Mononuclear cell (primary cell): Measurements from ENCODE around the gene GPX2. TPM values are rescaled to one million over a fixed set of nuclear protein-coding genes. Genes with fewer than 3 reads are reported as not detected.

Experiments
- H3K27me3 ChIP-seq: 2 replicates; pipeline ENCODE4 v1.6.0; 2011; ENCODE audit warnings: low read length, control low read depth; ENCODE audit not compliant: insufficient read depth
- H3K4me1 ChIP-seq: 2 replicates; pipeline ENCODE4 v1.5.1; 2011; ENCODE audit warnings: mild to moderate bottlenecking, low read length, control low read depth; ENCODE audit not compliant: insufficient read depth
- H3K4me3 ChIP-seq: 2 replicates; pipeline ENCODE4 v1.5.1; 2011; ENCODE audit warnings: mild to moderate bottlenecking, low read length, moderate library complexity
- H3K9me3 ChIP-seq: 2 replicates; pipeline ENCODE4 v1.5.1; 2011; ENCODE audit warnings: low read depth, mild to moderate bottlenecking, control low read depth, low read length
- total RNA-seq: library from RNA; depleted of rRNA; stranded (reverse); fragments of >200 nt; gene quantifications from one replicate; pipeline ENCODE4 v1.2.3, GENCODE V29; 2012

GPX2 gene
- total RNA-seq, 1 donor: not detected

DNA sequence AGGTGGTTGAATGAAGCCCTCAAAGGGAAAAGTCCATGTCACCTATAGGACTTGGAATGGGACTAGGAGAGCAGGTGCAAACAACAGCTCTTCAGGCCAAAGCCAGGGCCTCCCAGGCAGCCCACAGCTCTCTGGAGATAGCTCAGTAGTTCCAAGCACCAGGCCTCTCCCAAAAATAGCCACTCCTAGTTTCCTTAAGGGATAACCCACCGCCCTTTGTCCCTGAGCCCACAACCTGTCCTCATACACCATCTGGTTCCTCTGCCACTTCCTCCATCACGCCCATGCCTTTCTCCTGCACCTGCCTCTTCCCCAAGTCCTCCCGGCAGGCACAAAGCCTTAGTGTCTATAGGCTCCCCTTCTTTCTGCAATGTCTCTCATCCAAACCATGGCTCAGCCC lies 27.5 kb upstream of the GPX2 start:
- no peak overlapping the region for H3K4me3 ChIP-seq
- peaks cover 14% of the 10 kb centered on the region for H3K4me1 ChIP-seq
- H3K27me3 ChIP-seq: peaks cover 23% of the 10 kb centered on the region
- H3K9me3 ChIP-seq: no peaks in the 10 kb centered on the region

DNA sequence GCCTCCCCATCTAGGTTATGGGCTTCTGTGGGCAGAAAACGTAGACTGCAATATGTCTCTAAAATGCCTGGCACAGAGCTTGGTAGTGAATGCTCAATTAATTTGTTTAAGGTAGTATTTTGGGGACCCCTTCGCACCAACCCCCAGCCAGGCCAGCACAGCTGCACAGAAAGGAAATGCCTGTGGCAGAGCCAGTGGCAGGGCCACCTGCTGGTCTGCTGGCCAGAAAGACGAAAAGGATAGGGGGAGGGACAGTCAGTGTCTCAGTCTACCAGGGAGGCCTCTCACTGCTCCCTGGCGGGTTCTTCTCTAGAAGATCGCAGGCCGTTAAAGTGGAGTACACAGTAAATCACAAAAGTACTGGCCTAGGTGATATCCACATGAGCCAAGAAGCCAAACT lies 26.1 kb upstream of the GPX2 start:
- Histone ChIP-seq H3K4me1 (peaks cover 14% of the 10 kb centered on the region), H3K4me3 (no peak overlapping the region), H3K9me3 (no peaks in the 10 kb centered on the region), H3K27me3 (peaks cover 23% of the 10 kb centered on the region)

DNA sequence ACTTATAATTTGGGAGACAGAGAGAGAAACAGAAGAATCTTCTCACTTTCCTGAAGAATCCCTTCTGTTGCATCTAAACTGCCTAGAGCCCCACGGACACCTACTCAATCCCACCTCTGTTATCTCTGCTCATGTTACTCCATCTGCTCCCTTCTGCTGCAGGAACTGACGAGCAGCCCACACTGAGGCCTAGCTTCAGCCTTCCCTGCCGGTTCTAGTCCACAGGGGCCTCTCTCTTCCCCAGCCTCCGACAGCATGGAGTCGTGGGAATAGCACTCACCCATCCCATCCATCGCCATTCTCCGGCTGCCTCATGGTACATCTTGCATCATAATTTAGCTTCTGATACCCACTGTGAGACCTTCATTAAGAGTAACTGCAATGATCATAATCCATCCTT lies 25.6 kb upstream of the GPX2 start:
- peaks cover 23% of the 10 kb centered on the region for H3K27me3 ChIP-seq
- H3K4me3 ChIP-seq: no peak overlapping the region
- H3K9me3 ChIP-seq: no peaks in the 10 kb centered on the region
- peaks cover 14% of the 10 kb centered on the region for H3K4me1 ChIP-seq

DNA sequence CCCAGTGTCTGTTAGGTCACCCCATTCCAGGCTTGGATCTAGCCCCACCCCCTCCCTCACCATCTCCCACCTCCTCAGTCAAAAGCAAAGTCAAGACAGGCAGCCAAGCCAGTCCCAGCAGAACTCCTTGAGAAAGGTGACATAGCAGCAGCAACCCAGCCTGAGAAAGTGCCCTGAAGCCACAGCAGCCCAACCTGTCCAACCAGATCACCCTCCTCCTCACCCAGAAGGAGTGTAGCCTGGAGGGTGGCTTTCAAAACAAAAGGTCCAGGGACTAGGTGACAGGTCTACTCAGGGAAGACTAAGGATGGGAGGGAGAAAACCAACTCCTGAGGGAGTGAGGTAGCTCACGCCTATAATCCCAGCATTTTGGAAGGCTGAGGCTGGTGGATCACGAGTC lies 24.4 kb upstream of the GPX2 start:
- H3K27me3 ChIP-seq: peaks cover 15% of the 10 kb centered on the region
- no peak overlapping the region for H3K4me3 ChIP-seq

DNA sequence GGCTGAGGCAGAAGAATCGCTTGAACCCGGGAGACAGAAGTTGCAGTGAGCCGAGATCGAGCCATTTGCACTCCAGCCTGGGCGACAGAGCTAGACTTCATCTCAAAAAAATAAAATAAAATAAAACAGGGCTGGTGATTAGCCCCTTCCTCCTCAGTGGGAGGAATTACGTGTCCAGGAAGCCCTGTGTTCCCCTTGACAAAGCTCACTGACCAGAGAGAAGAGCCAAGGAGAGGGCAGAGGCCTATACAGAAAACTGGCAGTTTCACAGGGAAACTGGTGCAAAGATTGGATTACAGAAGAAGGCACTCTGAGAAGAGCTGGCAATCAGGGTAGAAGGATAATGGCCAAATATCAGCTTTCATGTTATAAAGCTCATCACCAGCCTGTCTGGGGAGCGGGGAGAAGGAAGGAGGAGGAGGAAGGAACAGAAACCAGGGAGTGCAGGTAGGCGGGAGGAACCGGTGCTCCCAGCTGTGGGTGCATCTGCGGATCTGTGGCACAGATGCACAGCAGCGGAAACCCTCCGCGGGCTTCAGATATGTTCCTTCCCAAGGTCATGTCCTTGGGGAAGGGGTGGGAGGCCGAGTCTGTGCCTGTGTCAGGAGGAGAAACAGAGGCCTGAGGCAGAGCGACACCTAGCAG lies 22.9 kb upstream of the GPX2 start:
- H3K9me3 ChIP-seq: no peaks in the 10 kb centered on the region
- peaks cover 4% of the 10 kb centered on the region for H3K27me3 ChIP-seq
- H3K4me1 ChIP-seq: no peaks in the 10 kb centered on the region
- no peak overlapping the region for H3K4me3 ChIP-seq

More for the DNA sequence above, 24.4 kb upstream of the GPX2 start:
- Histone ChIP-seq H3K4me1 (peaks cover 8% of the 10 kb centered on the region), H3K9me3 (no peaks in the 10 kb centered on the region)

DNA sequence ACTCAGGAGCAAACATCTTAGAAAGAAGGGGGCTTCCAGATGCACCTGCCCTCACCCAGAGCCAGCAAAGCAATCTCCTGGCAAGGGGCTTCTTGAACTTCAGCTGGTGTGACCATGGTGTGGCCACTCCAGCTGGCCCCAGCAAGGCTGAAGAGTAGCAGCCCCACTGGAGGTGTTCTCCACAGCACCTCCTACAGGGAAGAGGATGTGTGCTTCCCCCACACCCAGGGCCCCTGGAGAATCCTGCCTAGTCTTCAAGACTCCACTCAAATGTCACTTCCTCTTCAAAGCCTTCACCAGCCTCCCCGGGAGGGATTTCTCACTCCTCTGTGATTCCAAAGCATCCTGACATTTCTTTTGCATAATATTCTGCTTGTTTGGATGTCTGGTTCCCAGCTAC lies 21.1 kb upstream of the GPX2 start:
- Histone ChIP-seq H3K9me3 (no peaks in the 10 kb centered on the region), H3K27me3 (no peaks in the 10 kb centered on the region), H3K4me1 (no peaks in the 10 kb centered on the region), H3K4me3 (no peak overlapping the region)

DNA sequence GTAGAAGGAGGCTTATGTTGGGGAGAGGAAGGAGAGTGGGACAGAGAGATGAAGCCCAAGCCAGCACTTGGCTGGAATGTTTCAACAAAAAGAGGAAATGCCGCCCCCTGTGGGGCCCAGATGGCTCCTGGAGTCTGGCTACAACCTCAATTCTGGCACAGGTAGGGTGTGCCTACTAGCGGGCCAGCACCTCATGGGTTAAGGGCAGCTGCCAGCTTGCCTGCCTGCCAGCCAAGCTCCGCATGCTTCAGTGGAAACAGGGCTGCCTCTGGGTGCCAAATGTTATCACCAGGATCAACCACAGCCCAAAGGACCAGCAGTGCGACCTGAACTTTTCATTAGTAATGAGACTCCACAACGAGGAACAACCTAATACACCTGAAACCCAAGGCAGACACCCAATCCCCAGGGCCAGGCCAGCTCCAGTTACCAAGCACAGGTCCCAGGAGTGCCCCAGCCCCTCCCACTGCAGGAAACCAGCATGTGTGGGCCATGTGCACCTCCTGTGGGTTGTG lies 18.3 kb upstream of the GPX2 start:
- H3K4me3 ChIP-seq: no peak overlapping the region
- no peaks in the 10 kb centered on the region for H3K4me1 ChIP-seq
- H3K9me3 ChIP-seq: no peaks in the 10 kb centered on the region
- H3K27me3 ChIP-seq: no peaks in the 10 kb centered on the region

DNA sequence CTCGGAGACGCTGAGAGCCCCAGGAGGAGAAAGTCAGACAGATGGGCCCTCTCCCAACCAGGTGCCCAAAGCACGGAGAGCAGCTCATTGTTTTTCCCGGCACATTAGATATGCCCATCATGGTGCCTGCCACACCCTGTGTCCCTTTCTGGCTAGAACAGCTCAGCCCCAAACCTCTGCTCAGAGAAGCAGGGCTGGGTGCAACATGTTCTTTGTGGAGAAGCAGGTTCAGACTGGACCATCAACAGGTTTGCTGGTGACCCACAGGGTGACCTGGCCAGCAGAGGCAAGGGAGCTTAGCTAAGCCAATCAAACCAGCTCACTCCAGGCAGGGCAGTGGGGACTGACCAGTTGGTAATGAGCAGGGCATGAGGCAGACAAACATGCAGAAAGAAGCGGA lies 16.2 kb upstream of the GPX2 start:
- Histone ChIP-seq H3K27me3 (no peaks in the 10 kb centered on the region), H3K4me3 (no peak overlapping the region), H3K4me1 (no peaks in the 10 kb centered on the region), H3K9me3 (no peaks in the 10 kb centered on the region)

DNA sequence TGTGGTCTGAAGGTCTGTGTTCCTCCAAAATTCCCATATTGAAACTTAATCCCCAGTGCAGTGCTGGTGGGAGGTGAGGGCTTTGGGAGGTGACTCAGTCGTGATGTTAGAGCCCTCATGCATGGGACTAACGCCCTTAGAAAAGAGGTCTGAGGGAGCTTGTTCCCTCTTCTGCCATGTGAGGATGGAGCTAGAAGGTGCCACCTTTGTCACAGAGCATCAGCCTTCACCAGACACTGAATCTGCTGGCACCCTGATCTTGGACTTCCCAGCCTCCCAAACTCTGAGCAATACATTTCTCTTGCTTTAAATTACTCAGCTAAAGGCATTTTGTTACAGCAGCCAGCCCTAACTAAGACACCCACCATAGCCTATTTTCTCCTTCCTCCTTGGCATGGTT lies 15.7 kb upstream of the GPX2 start:
- Histone ChIP-seq H3K4me1 (no peaks in the 10 kb centered on the region), H3K9me3 (no peaks in the 10 kb centered on the region), H3K27me3 (no peaks in the 10 kb centered on the region), H3K4me3 (no peak overlapping the region)

DNA sequence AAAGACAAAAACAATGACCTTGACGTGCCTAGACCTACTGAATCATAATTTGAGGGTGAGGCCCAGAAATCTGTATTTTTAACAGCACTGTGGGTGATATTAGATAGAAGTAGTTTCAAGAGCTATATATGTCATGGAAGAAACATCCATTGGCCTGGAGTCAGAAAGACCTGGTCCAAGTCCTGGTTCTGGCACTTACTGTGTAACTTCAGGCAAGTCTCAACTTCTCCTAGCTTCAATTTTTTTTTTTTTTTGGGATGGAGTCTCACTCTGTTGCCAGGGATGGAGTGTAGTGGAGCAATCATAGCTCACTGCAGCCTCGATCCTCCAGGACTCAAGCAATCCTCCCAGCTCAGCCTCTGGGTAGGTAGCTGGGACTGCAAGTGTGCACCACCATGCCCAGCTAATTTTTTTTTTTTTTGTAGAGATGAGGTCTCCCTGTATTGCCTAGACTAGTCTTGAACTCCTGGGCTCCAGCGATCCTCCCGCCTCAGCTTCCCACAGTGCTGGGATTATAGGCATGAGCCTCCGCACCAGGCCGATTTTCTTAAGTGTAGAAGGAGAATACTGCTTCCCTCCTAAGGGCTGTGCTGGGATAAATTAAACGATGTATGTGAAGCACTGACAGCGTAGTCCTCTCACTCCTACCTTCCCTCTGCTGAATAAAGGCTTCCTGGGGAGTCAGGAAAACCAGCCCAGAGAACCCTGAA lies 14.3 kb upstream of the GPX2 start:
- Histone ChIP-seq H3K4me3 (no peak overlapping the region), H3K27me3 (no peaks in the 10 kb centered on the region), H3K9me3 (no peaks in the 10 kb centered on the region), H3K4me1 (no peaks in the 10 kb centered on the region)

DNA sequence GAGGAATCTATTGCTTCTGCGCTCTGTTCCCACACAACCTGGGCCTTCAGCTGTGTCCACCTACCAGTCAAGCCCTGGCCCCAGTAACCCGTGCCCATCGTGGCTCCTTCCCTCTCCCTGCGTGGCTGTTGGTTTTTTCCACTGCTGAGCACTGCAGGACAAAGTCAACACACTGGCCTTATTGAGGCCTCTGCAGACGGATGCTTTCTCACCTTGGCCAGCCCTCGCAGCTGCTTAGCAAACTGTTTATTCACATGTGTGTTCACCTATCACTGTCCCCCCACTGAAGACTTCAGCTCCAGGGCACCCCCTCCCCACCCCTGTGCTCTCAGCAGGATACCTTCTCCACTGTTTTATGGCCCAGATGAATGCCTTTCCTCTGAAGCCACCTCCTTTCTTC lies 12.8 kb upstream of the GPX2 start:
- Histone ChIP-seq H3K4me1 (no peaks in the 10 kb centered on the region), H3K27me3 (no peaks in the 10 kb centered on the region), H3K9me3 (no peaks in the 10 kb centered on the region), H3K4me3 (no peak overlapping the region)

DNA sequence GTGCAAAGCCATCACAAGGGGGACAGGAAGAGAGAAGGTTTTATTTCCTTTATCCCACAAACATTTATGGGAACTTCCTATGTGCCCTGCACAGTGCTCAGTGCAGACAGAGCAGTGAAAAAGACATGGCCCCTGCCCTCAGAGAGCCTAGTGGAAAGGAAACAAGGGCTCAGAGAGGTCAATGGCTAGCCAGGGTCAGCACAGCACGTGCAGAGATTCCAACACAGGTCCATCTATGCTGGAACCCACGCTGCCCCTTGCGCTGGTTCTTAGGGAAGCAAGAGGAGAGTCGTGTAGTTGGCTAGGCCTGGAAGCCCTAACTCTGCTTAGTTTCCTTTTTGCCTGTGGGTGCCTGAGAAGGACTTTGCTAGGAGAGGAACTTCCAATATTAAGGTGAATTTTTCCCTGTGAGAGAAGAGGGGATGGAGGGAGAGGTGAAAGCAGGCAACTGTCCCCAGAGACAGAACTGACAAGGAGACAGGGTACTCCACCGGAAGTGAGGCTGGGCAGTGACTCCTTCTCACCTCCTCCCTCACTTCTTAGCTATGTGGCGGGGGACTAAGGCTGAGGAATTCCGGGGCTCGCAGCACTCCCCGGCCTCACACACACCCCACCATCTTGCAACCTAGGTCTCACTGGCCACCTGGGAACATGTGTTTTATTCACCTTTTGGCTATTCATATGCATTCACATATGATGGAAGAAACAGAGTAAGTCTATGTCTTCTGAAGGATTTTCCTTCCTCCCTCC lies 12.1 kb upstream of the GPX2 start:
- Histone ChIP-seq H3K4me3 (no peak overlapping the region), H3K9me3 (no peaks in the 10 kb centered on the region), H3K27me3 (no peaks in the 10 kb centered on the region), H3K4me1 (no peaks in the 10 kb centered on the region)

DNA sequence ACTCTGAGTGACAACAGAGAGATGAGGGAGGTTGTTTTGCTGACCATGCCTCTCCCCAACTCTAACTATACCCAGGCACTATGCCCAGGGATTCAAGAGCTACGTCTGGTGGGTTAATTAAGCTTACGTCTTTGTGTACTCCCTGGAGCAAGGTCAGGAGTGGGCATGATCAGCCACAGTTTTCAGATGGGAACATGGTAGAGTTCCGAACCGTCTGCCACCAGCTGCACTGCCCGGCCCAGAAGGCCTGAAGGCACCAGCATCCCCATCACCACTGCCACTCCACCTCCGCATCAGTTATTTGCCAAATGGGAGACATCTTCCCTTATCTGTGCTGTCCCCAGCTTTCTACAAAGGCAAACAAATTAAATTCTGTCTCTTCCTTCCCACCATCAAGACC lies 11.1 kb upstream of the GPX2 start:
- Histone ChIP-seq H3K9me3 (no peaks in the 10 kb centered on the region), H3K4me3 (no peak overlapping the region), H3K27me3 (no peaks in the 10 kb centered on the region), H3K4me1 (no peaks in the 10 kb centered on the region)

DNA sequence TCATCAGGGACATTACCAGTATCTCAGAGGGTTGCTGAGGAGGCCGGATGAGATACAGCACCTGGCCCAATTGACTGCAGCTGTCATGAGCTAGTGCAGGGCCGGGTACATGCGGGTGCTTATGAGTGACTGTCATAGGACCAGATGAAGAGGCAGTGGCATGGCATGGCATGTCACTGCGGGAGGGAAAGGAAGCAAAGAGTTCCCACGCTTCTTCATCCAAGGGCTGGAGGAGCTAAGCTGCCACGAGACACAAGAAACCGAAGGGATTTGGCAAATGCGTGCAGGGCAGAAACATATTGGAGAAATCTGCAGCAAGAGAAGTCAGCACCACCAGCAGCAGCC lies 10.7 kb upstream of the GPX2 start:
- no peaks in the 10 kb centered on the region for H3K4me1 ChIP-seq
- H3K4me3 ChIP-seq: no peak overlapping the region
- H3K27me3 ChIP-seq: no peaks in the 10 kb centered on the region
- H3K9me3 ChIP-seq: no peaks in the 10 kb centered on the region

DNA sequence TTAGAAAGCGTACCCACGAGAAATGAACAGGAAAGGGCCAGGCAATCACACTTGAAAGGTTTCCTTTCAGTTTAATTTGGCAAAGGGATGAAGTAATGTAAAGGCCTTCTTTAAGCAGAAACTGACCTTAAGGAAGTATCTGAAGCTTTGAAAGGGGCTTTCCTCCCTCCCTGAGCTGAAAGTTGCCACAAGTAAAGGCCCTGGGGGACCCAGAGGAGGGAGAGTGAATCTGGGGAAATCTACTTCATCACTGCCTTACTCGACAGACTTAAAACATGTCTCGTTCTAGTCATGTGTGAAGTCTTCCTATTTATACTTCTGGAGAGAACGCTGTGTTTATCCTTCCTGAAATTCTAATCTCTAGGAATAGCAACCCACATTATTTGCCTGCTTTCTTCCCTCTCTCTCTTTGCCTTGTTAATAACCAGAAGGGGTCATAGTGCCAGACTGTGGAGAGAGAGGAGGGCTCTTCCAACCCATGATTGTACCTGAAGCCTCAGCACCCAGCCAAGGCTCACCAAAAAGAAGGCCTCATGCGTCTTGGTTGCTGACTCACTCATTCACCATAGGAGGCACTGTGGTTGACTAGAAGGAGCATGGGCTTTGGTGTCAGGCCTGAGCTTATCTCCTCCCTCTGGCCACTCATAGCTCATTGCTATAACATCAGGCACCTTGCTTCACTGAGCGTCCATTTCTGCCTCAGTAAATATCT lies 10.2 kb upstream of the GPX2 start:
- Histone ChIP-seq H3K4me1 (no peaks in the 10 kb centered on the region), H3K27me3 (no peaks in the 10 kb centered on the region), H3K4me3 (no peak overlapping the region), H3K9me3 (no peaks in the 10 kb centered on the region)
